HFF-Myc (cell line): ENCODE data around the gene NIN.

Experiments used
- DNase-seq: peaks from one replicate; pipeline ENCODE4 v3.0.0-alpha.2; 2011; ENCODE audit warnings: low read depth; ENCODE audit errors: extremely low read depth
- H3K4me3 ChIP-seq: replicated peaks from 2 replicates; pipeline ENCODE4 v1.5.1; 2011; ENCODE audit warnings: low read depth, mild to moderate bottlenecking, control low read depth, low read length
- CTCF ChIP-seq: IDR thresholded peaks from 2 replicates; pipeline ENCODE4 v1.5.1; 2012; ENCODE audit warnings: mild to moderate bottlenecking, low read depth, low read length, control low read depth; ENCODE audit errors: missing control alignments

The NIN gene

GRCh38 chr14:50830932-50831725 is at the start of gene NIN:
NIN (minus strand) TSS chr14:50831162; CDS start chr14:50822056, 9,106 bp downstream.
- DNase-seq = no peak
- peak within 1 kb of the TSS; percentile 69 for H3K4me3 ChIP-seq
- TF ChIP-seq CTCF = no peak

- TF ChIP-seq CTCF = no peak
- no peak for DNase-seq
- no peak overlapping the region for H3K4me3 ChIP-seq
Measured at GRCh38 chr14:50875359-50876070, 44.6 kb upstream of the NIN start.

- no peak for TF ChIP-seq CTCF
- DNase-seq = no peak
- no peak overlapping the region for H3K4me3 ChIP-seq
Measured at GRCh38 chr14:50874757-50875156, 43.8 kb upstream of the NIN start.

- TF ChIP-seq CTCF = no peak
- no peak for DNase-seq
- H3K4me3 ChIP-seq = no peak within 1 kb of the TSS
Measured at GRCh38 chr14:50871914-50872732, 41.2 kb upstream of the NIN start, which contains the start of gene ABHD12B. ABHD12B (plus strand) TSS chr14:50872053; CDS start chr14:50872175, 122 bp downstream.

- no peak for TF ChIP-seq CTCF
- DNase-seq = no peak
- no peak overlapping the region for H3K4me3 ChIP-seq
Measured at GRCh38 chr14:50871228-50871627, 40.3 kb upstream of the NIN start.

- TF ChIP-seq CTCF = no peak
- DNase-seq = no peak
- H3K4me3 ChIP-seq = no peak overlapping the region
Measured at GRCh38 chr14:50865391-50866076, 34.6 kb upstream of the NIN start.
